GM12878 (cell line): ENCODE measurements around the gene CD82. TPM values are rescaled to one million over a fixed set of nuclear protein-coding genes. Genes with fewer than 3 reads are reported as not detected.

Experiments used
- ASH2L ChIP-seq: fragments of 300-600, 200-600 bp; sonication (generic); IDR thresholded peaks from 2 replicates; pipeline ENCODE4 v1.6.1; 2017; ENCODE audit warnings: low read depth, mild to moderate bottlenecking, borderline replicate concordance
- ATF7 ChIP-seq: fragments of 450-650 bp; IDR thresholded peaks from 2 replicates; pipeline ENCODE4 v1.6.1; 2016; ENCODE audit warnings: low read depth, mild to moderate bottlenecking
- BCLAF1 ChIP-seq: fragments of 450-650 bp; IDR thresholded peaks from 2 replicates; pipeline ENCODE4 v1.6.1; 2017; ENCODE audit warnings: antibody characterized with exemption, mild to moderate bottlenecking, moderate library complexity
- CBFB ChIP-seq: IDR thresholded peaks from 2 replicates; pipeline ENCODE4 v1.6.1; 2016; ENCODE audit warnings: antibody characterized with exemption, low read depth
- EED ChIP-seq: sonication (generic); IDR thresholded peaks from 2 replicates; pipeline ENCODE4 v1.6.1; 2016; ENCODE audit warnings: antibody characterized with exemption, low read depth
- FOXM1 ChIP-seq: IDR thresholded peaks from 2 replicates; pipeline ENCODE4 v1.6.1; 2012; ENCODE audit warnings: low read depth, mild to moderate bottlenecking, inconsistent platforms, low read length, moderate library complexity
- GATAD2B ChIP-seq: fragments of 450-650 bp; conservative IDR thresholded peaks from 2 replicates; pipeline ENCODE4 v1.6.1; 2017; ENCODE audit warnings: low read depth, mild to moderate bottlenecking, moderate library complexity
- IKZF2 ChIP-seq, 2 experiments: fragments of 450-650 bp; IDR thresholded peaks; 2 replicates each; pipeline ENCODE4 v1.6.1; 2017; ENCODE audit warnings: mild to moderate bottlenecking in 2 of 2, moderate library complexity in 2 of 2
- KLF5 ChIP-seq: fragments of 450-650 bp; IDR thresholded peaks from 2 replicates; pipeline ENCODE4 v1.6.1; 2014; ENCODE audit warnings: mild to moderate bottlenecking; ENCODE audit not compliant: partially characterized antibody
- LARP7 ChIP-seq: fragments of 450-650 bp; IDR thresholded peaks from 2 replicates; pipeline ENCODE4 v1.6.1; 2017; ENCODE audit warnings: mild to moderate bottlenecking
- MEF2A ChIP-seq: IDR thresholded peaks from 2 replicates; pipeline ENCODE4 v1.6.1; 2011; ENCODE audit warnings: low read depth, mild to moderate bottlenecking, low read length, moderate library complexity; ENCODE audit not compliant: insufficient read depth
- NR2F1 ChIP-seq: fragments of 450-650 bp; conservative IDR thresholded peaks from 2 replicates; pipeline ENCODE4 v1.6.1; 2017; ENCODE audit warnings: mild to moderate bottlenecking
- SRF ChIP-seq, 2 experiments: IDR thresholded peaks; 2 replicates each; pipeline ENCODE4 v1.6.1; 2011; ENCODE audit warnings: low read depth in 2 of 2, low read length in 2 of 2, mild to moderate bottlenecking in 1 of 2, moderate library complexity in 1 of 2
- USF1 ChIP-seq: IDR thresholded peaks from 2 replicates; pipeline ENCODE4 v1.6.1; 2011; ENCODE audit warnings: borderline replicate concordance, low read depth, mild to moderate bottlenecking, moderate library complexity, mixed read lengths, low read length; ENCODE audit not compliant: insufficient read depth; ENCODE audit errors: extremely low read length
- USF2 ChIP-seq: IDR thresholded peaks from 2 replicates; pipeline ENCODE4 v1.6.1; 2011; ENCODE audit warnings: low read depth, low read length, improper control_type of control experiment, borderline replicate concordance
- ZBED1 ChIP-seq: IDR thresholded peaks from 2 replicates; pipeline ENCODE4 v1.6.1; 2016; ENCODE audit warnings: borderline replicate concordance
- ZNF207 ChIP-seq: fragments of 450-650 bp; IDR thresholded peaks from 2 replicates; pipeline ENCODE4 v1.6.1; 2014; ENCODE audit warnings: antibody characterized with exemption, mild to moderate bottlenecking, borderline replicate concordance
- polyA plus RNA-seq, 11 experiments: library from polyadenylated mRNA; depleted of rRNA in 4 of 11; unstranded in 6 of 11; stranded (reverse) in 5 of 11; fragments of >200 nt; fragmentation: Nextera tagmentation in 4 of 11; fragmentation: Illumina TruSeq in 1 of 11; extraction: Ambion mirVana in 4 of 11; extraction: Trizol in 1 of 11; gene quantifications; 1 replicate in 1 of 11; 2 replicates in 10 of 11; pipeline versions ENCODE4 v1.2.1 to v1.2.3, GENCODE V29; 2011 to 2016; ENCODE audit warnings: inconsistent platforms in 2 of 11, missing spikeins in 2 of 11, low read depth in 1 of 11
- total RNA-seq, 4 experiments: library from RNA; depleted of rRNA in 3 of 4; stranded (reverse); fragments of >200 nt in 3 of 4; fragmentation: Illumina TruSeq in 1 of 4; extraction: Trizol in 1 of 4; gene quantifications; 2 replicates each; pipeline versions ENCODE4 v1.2.1 to v1.2.3, GENCODE V29; 2013 to 2021
- TF ChIP-seq, protein P1 (sequence below): IDR thresholded peaks from 2 replicates; pipeline ENCODE4 v1.6.1; 2012; ENCODE audit warnings: improper control_type of control experiment, low read depth, low read length; ENCODE audit not compliant: insufficient replicate concordance
- TF ChIP-seq, protein P2 (sequence below): fragments of 450-650 bp; IDR thresholded peaks from 2 replicates; pipeline ENCODE4 v1.6.1; 2016; ENCODE audit warnings: mild to moderate bottlenecking

Gene CD82
- total and polyA plus RNA-seq, 10 of the 15 experiments (the other 5 are each of a cell fraction or from before 2014, with no cell fraction given), result 5.2 to 180 (median 84.7) TPM

- TF ChIP-seq BCLAF1, result no peak
- TF ChIP-seq EED, result peak; percentile 72
- TF ChIP-seq ZNF207, result no peak
- TF ChIP-seq, protein P1, sequence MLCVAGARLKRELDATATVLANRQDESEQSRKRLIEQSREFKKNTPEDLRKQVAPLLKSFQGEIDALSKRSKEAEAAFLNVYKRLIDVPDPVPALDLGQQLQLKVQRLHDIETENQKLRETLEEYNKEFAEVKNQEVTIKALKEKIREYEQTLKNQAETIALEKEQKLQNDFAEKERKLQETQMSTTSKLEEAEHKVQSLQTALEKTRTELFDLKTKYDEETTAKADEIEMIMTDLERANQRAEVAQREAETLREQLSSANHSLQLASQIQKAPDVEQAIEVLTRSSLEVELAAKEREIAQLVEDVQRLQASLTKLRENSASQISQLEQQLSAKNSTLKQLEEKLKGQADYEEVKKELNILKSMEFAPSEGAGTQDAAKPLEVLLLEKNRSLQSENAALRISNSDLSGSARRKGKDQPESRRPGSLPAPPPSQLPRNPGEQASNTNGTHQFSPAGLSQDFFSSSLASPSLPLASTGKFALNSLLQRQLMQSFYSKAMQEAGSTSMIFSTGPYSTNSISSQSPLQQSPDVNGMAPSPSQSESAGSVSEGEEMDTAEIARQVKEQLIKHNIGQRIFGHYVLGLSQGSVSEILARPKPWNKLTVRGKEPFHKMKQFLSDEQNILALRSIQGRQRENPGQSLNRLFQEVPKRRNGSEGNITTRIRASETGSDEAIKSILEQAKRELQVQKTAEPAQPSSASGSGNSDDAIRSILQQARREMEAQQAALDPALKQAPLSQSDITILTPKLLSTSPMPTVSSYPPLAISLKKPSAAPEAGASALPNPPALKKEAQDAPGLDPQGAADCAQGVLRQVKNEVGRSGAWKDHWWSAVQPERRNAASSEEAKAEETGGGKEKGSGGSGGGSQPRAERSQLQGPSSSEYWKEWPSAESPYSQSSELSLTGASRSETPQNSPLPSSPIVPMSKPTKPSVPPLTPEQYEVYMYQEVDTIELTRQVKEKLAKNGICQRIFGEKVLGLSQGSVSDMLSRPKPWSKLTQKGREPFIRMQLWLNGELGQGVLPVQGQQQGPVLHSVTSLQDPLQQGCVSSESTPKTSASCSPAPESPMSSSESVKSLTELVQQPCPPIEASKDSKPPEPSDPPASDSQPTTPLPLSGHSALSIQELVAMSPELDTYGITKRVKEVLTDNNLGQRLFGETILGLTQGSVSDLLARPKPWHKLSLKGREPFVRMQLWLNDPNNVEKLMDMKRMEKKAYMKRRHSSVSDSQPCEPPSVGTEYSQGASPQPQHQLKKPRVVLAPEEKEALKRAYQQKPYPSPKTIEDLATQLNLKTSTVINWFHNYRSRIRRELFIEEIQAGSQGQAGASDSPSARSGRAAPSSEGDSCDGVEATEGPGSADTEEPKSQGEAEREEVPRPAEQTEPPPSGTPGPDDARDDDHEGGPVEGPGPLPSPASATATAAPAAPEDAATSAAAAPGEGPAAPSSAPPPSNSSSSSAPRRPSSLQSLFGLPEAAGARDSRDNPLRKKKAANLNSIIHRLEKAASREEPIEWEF, result no peak
- TF ChIP-seq ASH2L, result no peak
- TF ChIP-seq ATF7, result no peak
- TF ChIP-seq IKZF2 (IDR thresholded peaks at IDR 0.05), result peak; percentile 53 to 68; a peak in 2 of 4 replicates
- no peak for TF ChIP-seq FOXM1
- TF ChIP-seq KLF5, result no peak
- no peak for TF ChIP-seq CBFB
- no peak for TF ChIP-seq MEF2A
- no peak for TF ChIP-seq ZBED1
- no peak for TF ChIP-seq SRF (IDR thresholded peaks at IDR 0.05; ENCODE audit: low read depth in 2 of 2, low read length in 2 of 2)
- TF ChIP-seq USF2, result no peak
- TF ChIP-seq NR2F1, result no peak
- TF ChIP-seq LARP7, result no peak
- no peak for TF ChIP-seq USF1
- TF ChIP-seq, protein P2, sequence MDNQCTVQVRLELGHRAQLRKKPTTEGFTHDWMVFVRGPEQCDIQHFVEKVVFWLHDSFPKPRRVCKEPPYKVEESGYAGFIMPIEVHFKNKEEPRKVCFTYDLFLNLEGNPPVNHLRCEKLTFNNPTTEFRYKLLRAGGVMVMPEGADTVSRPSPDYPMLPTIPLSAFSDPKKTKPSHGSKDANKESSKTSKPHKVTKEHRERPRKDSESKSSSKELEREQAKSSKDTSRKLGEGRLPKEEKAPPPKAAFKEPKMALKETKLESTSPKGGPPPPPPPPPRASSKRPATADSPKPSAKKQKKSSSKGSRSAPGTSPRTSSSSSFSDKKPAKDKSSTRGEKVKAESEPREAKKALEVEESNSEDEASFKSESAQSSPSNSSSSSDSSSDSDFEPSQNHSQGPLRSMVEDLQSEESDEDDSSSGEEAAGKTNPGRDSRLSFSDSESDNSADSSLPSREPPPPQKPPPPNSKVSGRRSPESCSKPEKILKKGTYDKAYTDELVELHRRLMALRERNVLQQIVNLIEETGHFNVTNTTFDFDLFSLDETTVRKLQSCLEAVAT, result no peak
- TF ChIP-seq GATAD2B, result no peak
Measured at GRCh38 chr11:44600839-44601383, 35.4 kb downstream of the CD82 start (continued).
